ENCODE measurements around the gene KSR2.

DNA sequence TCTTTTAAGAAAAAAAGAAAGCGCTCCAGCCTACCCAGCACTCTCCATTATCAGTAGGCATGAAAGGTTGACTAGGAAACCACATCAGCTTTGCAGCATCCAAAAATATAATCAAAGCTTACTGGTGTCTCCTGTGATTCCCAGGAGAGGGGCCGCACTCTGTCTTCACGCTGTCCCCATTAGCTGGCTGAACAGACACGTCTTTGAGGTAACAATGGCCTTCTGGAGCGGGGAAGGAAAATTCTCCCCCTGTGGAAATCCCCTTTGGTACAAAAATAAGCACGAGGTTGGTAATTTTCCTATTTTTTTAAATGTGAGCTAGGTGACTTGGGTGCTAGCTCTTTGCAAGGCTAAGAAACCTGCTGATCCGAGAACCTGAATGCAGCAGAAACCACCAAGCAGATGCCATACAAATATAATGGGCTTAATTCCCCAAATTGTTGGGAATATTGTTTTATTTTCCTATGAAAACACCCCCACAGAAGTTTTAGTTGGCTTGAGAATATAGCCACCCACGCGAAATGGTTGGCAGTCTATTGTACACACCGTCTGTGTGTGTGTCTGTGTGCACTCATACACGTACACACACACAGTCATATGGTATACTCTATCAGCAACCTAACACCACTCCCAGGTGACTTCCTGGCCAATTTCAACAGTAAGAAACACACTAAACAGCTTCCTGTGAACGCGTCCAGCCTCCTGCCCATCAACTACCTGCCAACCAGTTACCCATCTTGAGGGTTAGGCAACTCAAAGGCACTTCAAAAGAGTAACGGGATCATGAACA is 71.2 kb downstream of the KSR2 start:
- TF ChIP-seq GATA2 (IDR thresholded peaks at IDR 0.05; ENCODE audit: low read depth, low read length) (no peak), GATA3 (IDR thresholded peaks at IDR 0.05; ENCODE audit: low read depth, low read length) (no peak)
